ENCODE measurements around the gene C20orf96.

GRCh38 chr20:297098-297924 is 6.8 kb upstream of the C20orf96 start, which contains the start of gene ZCCHC3:
- peak in 1 of 3 experiments; percentile 20 for TF ChIP-seq CTCF (optimal IDR thresholded peaks at IDR 0.05 in 1 of 3, IDR thresholded peaks at IDR 0.05 in 1 of 3, conservative IDR thresholded peaks at IDR 0.05 in 1 of 3; ENCODE audit: extremely low read depth in 1 of 3, insufficient read depth in 2 of 3, low read length in 3 of 3)
- TF ChIP-seq EZH2 (IDR thresholded peaks at IDR 0.05; ENCODE audit: low read length) = no peak
